ENCODE measurements around the gene PAN2.

The PAN2 gene

DNA sequence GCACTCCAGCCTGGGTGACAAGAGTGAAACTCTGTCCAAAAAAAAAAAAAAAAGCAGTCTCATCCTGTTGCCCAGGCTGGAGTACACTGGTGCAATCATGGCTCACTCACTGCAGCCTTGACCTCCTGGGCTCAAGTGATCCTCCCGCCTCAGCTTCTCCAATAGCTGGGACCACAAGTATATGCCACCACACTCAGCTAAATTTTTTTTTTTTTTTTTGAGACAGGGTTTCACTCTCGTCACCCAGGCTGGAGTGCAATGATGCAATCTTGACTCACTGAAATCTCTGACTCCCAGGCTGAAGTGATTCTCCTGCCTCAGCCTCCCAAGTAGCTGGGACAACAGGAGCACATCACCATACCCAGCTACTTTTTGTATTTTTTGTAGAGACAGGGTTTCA lies 12.8 kb downstream of the PAN2 start:
- Histone ChIP-seq H2AK5ac (ENCODE audit: low read length) (no peak overlapping the region), H2BK5ac (ENCODE audit: low read length) (no peak overlapping the region), H3K4me3 (ENCODE audit: low read length) (no peak overlapping the region), H3K36me3 (ENCODE audit: control insufficient read depth, insufficient read depth, low read length) (no peaks in the 10 kb centered on the region), H4K8ac (ENCODE audit: low read depth, low read length) (no peak overlapping the region), H2BK15ac (replicated peaks; ENCODE audit: low read depth) (no peak overlapping the region), H3K23ac (ENCODE audit: low read length) (no peak overlapping the region), H2BK120ac (ENCODE audit: low read depth, low read length) (no peak overlapping the region), H3K4me1 (ENCODE audit: control insufficient read depth, low read depth, low read length) (no peaks in the 10 kb centered on the region), H3K18ac (ENCODE audit: low read length) (no peak overlapping the region), H3K4ac (ENCODE audit: low read depth, low read length) (no peak overlapping the region), H3K9ac (ENCODE audit: low read length) (no peak overlapping the region), H3K56ac (ENCODE audit: low read length) (no peak overlapping the region), H4K5ac (ENCODE audit: low read length) (no peak overlapping the region), H3K79me2 (ENCODE audit: control insufficient read depth, insufficient read depth, low read length) (no peaks in the 10 kb centered on the region), H3K27ac (ENCODE audit: low read depth, low read length) (no peak overlapping the region), H3K79me1 (ENCODE audit: low read length) (no peaks in the 10 kb centered on the region), H3K27me3 (ENCODE audit: insufficient read depth, low read length, poor library complexity) (no peaks in the 10 kb centered on the region), H3K4me2 (ENCODE audit: low read length) (no peak overlapping the region)
- no CpG with 5 or more reads among the region's 2 CpGs for WGBS (ENCODE audit: extremely low coverage, insufficient coverage, low lambda C conversion rate)
- no peak for DNase-seq

DNA sequence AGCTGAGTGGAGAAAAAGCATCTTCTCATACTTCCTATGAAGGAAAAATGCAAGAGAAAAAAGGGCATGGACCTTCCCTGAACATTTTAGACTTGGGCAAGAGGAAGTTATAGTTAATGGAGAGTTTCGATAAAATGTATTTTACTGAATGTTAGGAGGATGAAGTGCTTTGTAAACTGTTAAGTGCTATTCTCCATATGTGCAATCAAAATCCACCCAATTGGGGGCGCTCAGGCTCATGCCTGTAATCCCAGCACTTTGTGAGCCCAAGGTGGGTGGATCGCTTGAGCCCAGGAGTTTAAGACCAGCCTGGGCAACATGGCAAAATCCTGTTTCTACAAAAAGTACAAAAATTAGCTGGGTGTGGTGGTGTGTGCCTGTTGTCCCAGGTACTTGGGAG lies 16.1 kb downstream of the PAN2 start:
- no peak overlapping the region for H3K18ac ChIP-seq (ENCODE audit: low read length)
- no peak overlapping the region for H3K9ac ChIP-seq (ENCODE audit: low read length)
- H3K23ac ChIP-seq (ENCODE audit: low read length), result no peak overlapping the region
- peaks cover 13% of the 10 kb centered on the region for H3K79me2 ChIP-seq (ENCODE audit: control insufficient read depth, insufficient read depth, low read length)
- WGBS (ENCODE audit: extremely low coverage, insufficient coverage, low lambda C conversion rate), result no CpG with 5 or more reads among the region's 3 CpGs
- no peak overlapping the region for H2BK15ac ChIP-seq (replicated peaks; ENCODE audit: low read depth)
- H4K5ac ChIP-seq (ENCODE audit: low read length), result no peak overlapping the region
- H3K4ac ChIP-seq (ENCODE audit: low read depth, low read length), result no peak overlapping the region
- no peak overlapping the region for H3K4me3 ChIP-seq (ENCODE audit: low read length)
- H2AK5ac ChIP-seq (ENCODE audit: low read length), result no peak overlapping the region
- H3K4me1 ChIP-seq (ENCODE audit: control insufficient read depth, low read depth, low read length), result no peaks in the 10 kb centered on the region
- no peak overlapping the region for H4K8ac ChIP-seq (ENCODE audit: low read depth, low read length)
- H3K27me3 ChIP-seq (ENCODE audit: insufficient read depth, low read length, poor library complexity), result no peaks in the 10 kb centered on the region
- H3K27ac ChIP-seq (ENCODE audit: low read depth, low read length), result no peak overlapping the region
- H3K79me1 ChIP-seq (ENCODE audit: low read length), result peaks cover 4% of the 10 kb centered on the region
- no peak for DNase-seq
- H3K56ac ChIP-seq (ENCODE audit: low read length), result no peak overlapping the region
- H2BK5ac ChIP-seq (ENCODE audit: low read length), result no peak overlapping the region
- no peaks in the 10 kb centered on the region for H3K36me3 ChIP-seq (ENCODE audit: control insufficient read depth, insufficient read depth, low read length)
- no peak overlapping the region for H3K4me2 ChIP-seq (ENCODE audit: low read length)
- no peak overlapping the region for H2BK120ac ChIP-seq (ENCODE audit: low read depth, low read length)

DNA sequence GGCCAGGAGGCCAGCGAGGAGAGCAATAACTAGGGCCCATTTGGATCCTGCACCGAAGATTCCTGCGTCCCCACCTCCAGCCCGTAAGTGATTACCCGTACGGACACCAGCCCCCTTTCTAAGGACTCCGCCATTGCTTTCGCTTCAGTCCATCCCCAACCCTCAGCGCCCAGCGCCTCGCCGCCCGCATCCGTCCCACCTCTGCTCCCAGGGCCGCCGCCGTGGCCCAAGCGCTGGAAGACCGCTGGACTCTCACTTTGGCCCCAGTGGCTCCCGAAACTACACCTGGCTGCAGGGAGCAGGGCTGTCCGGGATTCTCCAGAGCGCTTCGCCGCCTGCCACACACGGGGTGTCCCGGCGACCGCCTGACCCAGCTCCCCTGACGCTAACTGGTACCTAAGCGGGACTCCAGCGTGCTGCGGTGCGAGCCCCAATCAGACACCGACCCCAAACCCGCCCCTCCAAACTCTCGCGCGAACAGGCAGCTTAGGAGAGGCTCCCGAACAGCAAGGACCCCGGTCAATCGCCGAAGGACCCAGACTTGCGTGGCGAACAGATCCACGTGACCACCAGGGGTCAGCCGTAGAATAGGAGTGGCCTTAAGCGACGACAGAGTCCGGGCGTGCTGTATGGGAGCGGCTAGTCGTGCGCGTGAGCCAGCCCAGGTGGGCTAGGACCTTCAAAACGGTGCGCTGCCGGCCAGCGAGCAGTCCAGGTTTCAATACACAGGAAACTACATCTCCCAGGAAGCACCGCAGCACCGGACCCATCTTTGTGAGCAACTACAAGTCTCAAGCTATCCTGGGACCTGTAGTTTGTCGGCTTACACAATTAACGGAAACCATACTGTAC lies 18.0 kb downstream of the PAN2 start, which contains the start of gene CNPY2:
Gene CNPY2 (minus strand): TSS at position 367 of the 852 bp plus-strand sequence. CDS start 771 bp downstream, outside the sequence.
- peak within 1 kb of the TSS; percentile 91 for H3K27ac ChIP-seq (ENCODE audit: low read depth, low read length)
- WGBS (ENCODE audit: extremely low coverage, insufficient coverage, low lambda C conversion rate), result no CpG with 5 or more reads among the region's 62 CpGs

DNA sequence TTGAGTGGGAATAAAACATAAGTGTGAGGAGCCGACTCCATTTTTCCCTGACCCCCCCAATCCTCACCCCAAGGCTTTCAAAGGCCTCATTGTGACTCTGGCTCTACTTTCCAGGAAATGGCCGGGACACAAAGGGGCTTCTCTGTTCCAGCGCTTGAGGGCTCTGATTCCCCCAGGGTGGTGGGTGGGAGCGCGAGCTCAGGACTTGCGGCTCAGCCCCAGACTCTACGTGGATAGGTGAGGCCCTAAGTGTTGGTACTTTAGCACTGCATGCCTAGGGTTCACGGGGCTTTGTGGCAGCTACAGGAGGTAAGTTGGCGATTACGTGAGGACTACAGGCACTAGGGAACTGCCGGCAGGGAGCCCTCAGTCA lies 18.6 kb downstream of the PAN2 start:
- WGBS (ENCODE audit: extremely low coverage, insufficient coverage, low lambda C conversion rate), result no CpG with 5 or more reads among the region's 11 CpGs

More for the DNA sequence above, 18.0 kb downstream of the PAN2 start, which contains the start of gene CNPY2:
- Histone ChIP-seq H3K36me3 (ENCODE audit: control insufficient read depth, insufficient read depth, low read length) (no peaks in the 10 kb centered on the region), H3K4ac (ENCODE audit: low read depth, low read length) (peak within 1 kb of the TSS; percentile 77), H2BK5ac (ENCODE audit: low read length) (peak within 1 kb of the TSS; percentile 7), H3K9ac (ENCODE audit: low read length) (peak within 1 kb of the TSS; percentile 83), H3K56ac (ENCODE audit: low read length) (peak within 1 kb of the TSS; percentile 93), H2BK120ac (ENCODE audit: low read depth, low read length) (no peak within 1 kb of the TSS), H3K4me3 (ENCODE audit: low read length) (peak within 1 kb of the TSS; percentile 64), H3K4me2 (ENCODE audit: low read length) (peak within 1 kb of the TSS; percentile 70), H2BK15ac (replicated peaks; ENCODE audit: low read depth) (no peak within 1 kb of the TSS), H3K79me2 (ENCODE audit: control insufficient read depth, insufficient read depth, low read length) (peaks cover 13% of the 10 kb centered on the region), H3K23ac (ENCODE audit: low read length) (peak within 1 kb of the TSS; percentile 70), H3K18ac (ENCODE audit: low read length) (peak within 1 kb of the TSS; percentile 73), H4K8ac (ENCODE audit: low read depth, low read length) (peak within 1 kb of the TSS; percentile 31), H3K27me3 (ENCODE audit: insufficient read depth, low read length, poor library complexity) (no peaks in the 10 kb centered on the region), H4K5ac (ENCODE audit: low read length) (no peak within 1 kb of the TSS), H3K4me1 (ENCODE audit: control insufficient read depth, low read depth, low read length) (no peaks in the 10 kb centered on the region), H3K79me1 (ENCODE audit: low read length) (peaks cover 4% of the 10 kb centered on the region), H2AK5ac (ENCODE audit: low read length) (peak within 1 kb of the TSS; percentile 3)
- DNase-seq, result peak; percentile 100

DNA sequence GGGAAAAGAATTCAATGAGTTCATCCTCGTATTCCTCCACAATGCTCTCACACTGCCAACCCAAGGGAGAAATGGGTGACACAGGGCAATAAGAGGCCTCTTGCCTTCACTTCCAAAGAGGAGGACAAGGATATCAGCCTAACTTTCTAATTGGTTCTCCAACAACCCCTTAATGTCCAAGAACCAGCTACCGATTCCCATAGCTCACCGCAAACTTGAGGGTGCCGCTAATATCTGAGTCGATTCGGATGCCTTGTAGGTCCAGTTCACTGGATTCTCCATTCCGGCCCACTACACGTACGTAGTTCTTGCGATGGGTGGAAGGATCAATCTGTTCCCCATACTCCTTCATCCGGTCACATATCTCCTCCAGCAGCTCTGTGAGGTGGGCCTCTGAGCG lies 22.8 kb downstream of the PAN2 start:
- Histone ChIP-seq H3K27me3 (ENCODE audit: insufficient read depth, low read length, poor library complexity) (no peaks in the 10 kb centered on the region), H3K56ac (ENCODE audit: low read length) (no peak overlapping the region), H2AK5ac (ENCODE audit: low read length) (no peak overlapping the region), H4K5ac (ENCODE audit: low read length) (no peak overlapping the region), H3K4ac (ENCODE audit: low read depth, low read length) (no peak overlapping the region), H3K18ac (ENCODE audit: low read length) (no peak overlapping the region), H3K4me1 (ENCODE audit: control insufficient read depth, low read depth, low read length) (no peaks in the 10 kb centered on the region), H3K79me1 (ENCODE audit: low read length) (peaks cover 4% of the 10 kb centered on the region), H2BK15ac (replicated peaks; ENCODE audit: low read depth) (no peak overlapping the region), H2BK5ac (ENCODE audit: low read length) (no peak overlapping the region), H3K79me2 (ENCODE audit: control insufficient read depth, insufficient read depth, low read length) (peaks cover 13% of the 10 kb centered on the region), H3K4me2 (ENCODE audit: low read length) (no peak overlapping the region), H4K8ac (ENCODE audit: low read depth, low read length) (no peak overlapping the region), H3K27ac (ENCODE audit: low read depth, low read length) (no peak overlapping the region), H3K36me3 (ENCODE audit: control insufficient read depth, insufficient read depth, low read length) (peaks cover 3% of the 10 kb centered on the region), H3K23ac (ENCODE audit: low read length) (no peak overlapping the region), H2BK120ac (ENCODE audit: low read depth, low read length) (no peak overlapping the region), H3K4me3 (ENCODE audit: low read length) (no peak overlapping the region), H3K9ac (ENCODE audit: low read length) (no peak overlapping the region)
- no CpG with 5 or more reads among the region's 12 CpGs for WGBS (ENCODE audit: extremely low coverage, insufficient coverage, low lambda C conversion rate)
- no peak for DNase-seq

More for the DNA sequence above, 18.6 kb downstream of the PAN2 start:
- no peaks in the 10 kb centered on the region for H3K27me3 ChIP-seq (ENCODE audit: insufficient read depth, low read length, poor library complexity)
- H3K4ac ChIP-seq (ENCODE audit: low read depth, low read length), result peak overlapping the region; percentile 77
- peaks cover 13% of the 10 kb centered on the region for H3K79me2 ChIP-seq (ENCODE audit: control insufficient read depth, insufficient read depth, low read length)
- no peak overlapping the region for H4K8ac ChIP-seq (ENCODE audit: low read depth, low read length)
- H2BK15ac ChIP-seq (replicated peaks; ENCODE audit: low read depth), result no peak overlapping the region
- H3K9ac ChIP-seq (ENCODE audit: low read length), result peak overlapping the region; percentile 83
- no peaks in the 10 kb centered on the region for H3K4me1 ChIP-seq (ENCODE audit: control insufficient read depth, low read depth, low read length)
- H4K5ac ChIP-seq (ENCODE audit: low read length), result no peak overlapping the region
- H2AK5ac ChIP-seq (ENCODE audit: low read length), result peak overlapping the region; percentile 3
- no peak overlapping the region for H2BK120ac ChIP-seq (ENCODE audit: low read depth, low read length)
- peak overlapping the region; percentile 64 for H3K4me3 ChIP-seq (ENCODE audit: low read length)
- H2BK5ac ChIP-seq (ENCODE audit: low read length), result peak overlapping the region; percentile 7
- peak; percentile 48 for DNase-seq
- peak overlapping the region; percentile 73 for H3K18ac ChIP-seq (ENCODE audit: low read length)
- H3K4me2 ChIP-seq (ENCODE audit: low read length), result peak overlapping the region; percentile 42
- H3K36me3 ChIP-seq (ENCODE audit: control insufficient read depth, insufficient read depth, low read length), result peaks cover 3% of the 10 kb centered on the region
- H3K27ac ChIP-seq (ENCODE audit: low read depth, low read length), result no peak overlapping the region
- peak overlapping the region; percentile 93 for H3K56ac ChIP-seq (ENCODE audit: low read length)
- H3K79me1 ChIP-seq (ENCODE audit: low read length), result peaks cover 4% of the 10 kb centered on the region
- peak overlapping the region; percentile 70 for H3K23ac ChIP-seq (ENCODE audit: low read length)

Data from mesendoderm (in vitro differentiated cells).